ENCODE data around the gene NEBL. TPM values are rescaled to one million over a fixed set of nuclear protein-coding genes. Genes with fewer than 3 reads are reported as not detected.

Gene NEBL
- total RNA-seq = 0.15 and 0.17 TPM in 2 replicates

GRCh38 chr10:20897146-20897825 lies at the start of gene NEBL:
Gene NEBL, minus strand, starts transcription at chr10:20897311. Its CDS starts 106 bp downstream, at chr10:20897205.

